K562 (cell line): ENCODE measurements around the gene TMEM131L. TPM values are rescaled to one million over a fixed set of nuclear protein-coding genes. Genes with fewer than 3 reads are reported as not detected.

Experiments used
- DMBX1 ChIP-seq: fragments of 250-450 bp; sonication (Bioruptor Pico); IDR thresholded peaks from 2 replicates; pipeline ENCODE4 v1.8.0; 2022; ENCODE audit warnings: inconsistent platforms, mild to moderate bottlenecking, moderate library complexity, borderline replicate concordance
- DPF2 ChIP-seq: fragments of 450-650 bp; IDR thresholded peaks from 2 replicates; pipeline ENCODE4 v1.6.1; 2016
- EZH2 ChIP-seq: IDR thresholded peaks from 2 replicates; pipeline ENCODE4 v1.6.1; 2012; ENCODE audit warnings: low read depth, mild to moderate bottlenecking, inconsistent platforms, low read length, borderline replicate concordance
- GATA2 ChIP-seq: sonication (generic); formaldehyde crosslinking; IDR thresholded peaks from 2 replicates; pipeline ENCODE4 v1.4.0; 2020; ENCODE audit warnings: mild to moderate bottlenecking, missing genetic modification reagents
- IRF1 ChIP-seq: sonication (generic); formaldehyde crosslinking; IDR thresholded peaks from 2 replicates; pipeline ENCODE4 v1.8.0; 2022; ENCODE audit warnings: missing genetic modification reagents, mild to moderate bottlenecking, borderline replicate concordance
- KHSRP ChIP-seq: fragments of 450-650 bp; IDR thresholded peaks from 2 replicates; pipeline ENCODE4 v1.6.1; 2017
- LARP7 ChIP-seq: fragments of 450-650 bp; IDR thresholded peaks from 2 replicates; pipeline ENCODE4 v1.6.1; 2016
- MEIS2 ChIP-seq: fragments of 450-650 bp; IDR thresholded peaks from 2 replicates; pipeline ENCODE4 v1.6.1; 2014; ENCODE audit warnings: mild to moderate bottlenecking; ENCODE audit not compliant: partially characterized antibody
- SETDB1 ChIP-seq: IDR thresholded peaks from one replicate; pipeline ENCODE4 v1.6.1; 2012; ENCODE audit warnings: low read length, control low read depth, inconsistent platforms
- SMC3 ChIP-seq: conservative IDR thresholded peaks from 2 replicates; pipeline ENCODE4 v1.6.1; 2011; ENCODE audit warnings: low read depth, low read length, improper control_type of control experiment; ENCODE audit not compliant: insufficient read depth
- SREBF2 ChIP-seq: sonication (generic); formaldehyde crosslinking; IDR thresholded peaks from 2 replicates; pipeline ENCODE4 v1.4.0; 2020; ENCODE audit warnings: mild to moderate bottlenecking, missing genetic modification reagents
- SRSF3 ChIP-seq: fragments of 200-400 bp; formaldehyde crosslinking; IDR thresholded peaks from 2 replicates; pipeline ENCODE4 v1.6.1; 2016; ENCODE audit warnings: mild to moderate bottlenecking, low read length, moderate library complexity; ENCODE audit not compliant: insufficient read depth
- TBL1XR1 ChIP-seq, 2 experiments: IDR thresholded peaks; 2 replicates each; pipeline ENCODE4 v1.6.1; 2012; ENCODE audit warnings: improper control_type of control experiment in 2 of 2, low read length in 2 of 2, mild to moderate bottlenecking in 1 of 2
- TEAD1 ChIP-seq, 2 experiments: fragments of 450-650 bp in 1 of 2; sonication (generic) in 1 of 2; formaldehyde crosslinking; IDR thresholded peaks; 2 replicates each; pipeline versions ENCODE4 v1.4.0 to v1.8.0; 2020 to 2022; ENCODE audit warnings: mild to moderate bottlenecking in 2 of 2, missing genetic modification reagents in 1 of 2
- U2AF1 ChIP-seq: fragments of 200-400 bp; formaldehyde crosslinking; optimal IDR thresholded peaks from 2 replicates; pipeline ENCODE3; 2017; ENCODE audit warnings: mild to moderate bottlenecking, low read depth, low read length, moderate library complexity
- ZBTB12 ChIP-seq: fragments of 250-450 bp; sonication (Bioruptor Pico); IDR thresholded peaks from 2 replicates; pipeline ENCODE4 v1.4.0; 2020
- ZNF134 ChIP-seq: fragments of 250-450 bp; sonication (Bioruptor Pico); conservative IDR thresholded peaks from 2 replicates; pipeline ENCODE4 v1.4.0; 2020
- ZNF41 ChIP-seq: fragments of 250-450 bp; sonication (Bioruptor Pico); conservative IDR thresholded peaks from 2 replicates; pipeline ENCODE4 v1.4.0; 2020; ENCODE audit warnings: mild to moderate bottlenecking
- ZNF444 ChIP-seq: fragments of 250-450 bp; sonication (Bioruptor Pico); IDR thresholded peaks from 2 replicates; pipeline ENCODE4 v1.4.0; 2020; ENCODE audit warnings: mild to moderate bottlenecking, moderate library complexity
- ZNF644 ChIP-seq: fragments of 200-800 bp; sonication (Bioruptor generic); IDR thresholded peaks from 2 replicates; pipeline ENCODE4 v1.6.1; 2016; ENCODE audit warnings: low read depth, missing genetic modification characterization, missing compliant biosample characterization
- ZNF655 ChIP-seq: fragments of 250-450 bp; sonication (Bioruptor Pico); IDR thresholded peaks from 2 replicates; pipeline ENCODE4 v1.5.0; 2021
- polyA plus RNA-seq, 8 experiments: library from polyadenylated mRNA; depleted of rRNA in 4 of 8; stranded (reverse) in 5 of 8; unstranded in 3 of 8; fragments of >200 nt; fragmentation: Nextera tagmentation in 2 of 8; fragmentation: Illumina TruSeq in 1 of 8; extraction: Ambion mirVana in 2 of 8; extraction: Trizol in 1 of 8; gene quantifications; 2 replicates each; pipeline versions ENCODE4 v1.2.1 to v1.2.3, GENCODE V29; 2011 to 2014; ENCODE audit warnings: inconsistent platforms in 1 of 8, missing spikeins in 1 of 8
- total RNA-seq, 7 experiments: library from RNA; depleted of rRNA in 6 of 7; stranded (reverse); fragments of >200 nt in 6 of 7; fragmentation: Illumina TruSeq in 2 of 7; extraction: Trizol in 2 of 7; gene quantifications; 2 replicates each; pipeline versions ENCODE4 v1.2.1 to v1.2.3, GENCODE V29; 2011 to 2021; ENCODE audit warnings: low replicate concordance in 1 of 7
- TF ChIP-seq, protein P1 (sequence below): sonication (generic); formaldehyde crosslinking; IDR thresholded peaks from 2 replicates; pipeline ENCODE4 v1.8.1; 2022; ENCODE audit warnings: missing genetic modification reagents
- TF ChIP-seq, protein P2 (sequence below): sonication (generic); formaldehyde crosslinking; IDR thresholded peaks from 2 replicates; pipeline ENCODE4 v1.8.1; 2023; ENCODE audit warnings: mild to moderate bottlenecking, missing genetic modification reagents

Gene TMEM131L
- total and polyA plus RNA-seq, 9 of the 15 experiments (the other 6 are each of a cell fraction or from before 2014, with no cell fraction given): 1.2 to 20.8 (median 12.9) TPM

GRCh38 chr4:153432965-153433753, 33.0 kb upstream of the TMEM131L start (continued):
- TF ChIP-seq IRF1 (CRISPR knock-in tag) (no peak), ZNF644 (peak; percentile 78; the same call in 1 of the 2 replicates), SRSF3 (no peak), TBL1XR1 (IDR thresholded peaks at IDR 0.05; ENCODE audit: low read length in 2 of 2) (peak in 1 of 2 experiments; percentile 33; a peak in 1 of 4 replicates), SETDB1 (no peak), DMBX1 (CRISPR knock-in tag) (peak; percentile 56; the same call in 1 of the 2 replicates), DPF2 (0 out of 2 replicates have a peak, but pooled peaks have one; percentile 51), MEIS2 (no peak), KHSRP (no peak), SMC3 (peak; percentile 84), EZH2 (no peak), GATA2 (CRISPR knock-in tag) (no peak), U2AF1 (no peak), ZNF134 (CRISPR knock-in tag) (no peak), ZNF444 (CRISPR knock-in tag) (no peak), TEAD1 (CRISPR knock-in tag; IDR thresholded peaks at IDR 0.05) (peak in 1 of 2 experiments; percentile 66; a peak in 1 of 4 replicates), ZNF655 (no peak), ZBTB12 (CRISPR knock-in tag) (no peak), LARP7 (no peak), ZNF41 (CRISPR knock-in tag) (no peak), SREBF2 (CRISPR knock-in tag) (no peak)
- TF ChIP-seq, protein P1, sequence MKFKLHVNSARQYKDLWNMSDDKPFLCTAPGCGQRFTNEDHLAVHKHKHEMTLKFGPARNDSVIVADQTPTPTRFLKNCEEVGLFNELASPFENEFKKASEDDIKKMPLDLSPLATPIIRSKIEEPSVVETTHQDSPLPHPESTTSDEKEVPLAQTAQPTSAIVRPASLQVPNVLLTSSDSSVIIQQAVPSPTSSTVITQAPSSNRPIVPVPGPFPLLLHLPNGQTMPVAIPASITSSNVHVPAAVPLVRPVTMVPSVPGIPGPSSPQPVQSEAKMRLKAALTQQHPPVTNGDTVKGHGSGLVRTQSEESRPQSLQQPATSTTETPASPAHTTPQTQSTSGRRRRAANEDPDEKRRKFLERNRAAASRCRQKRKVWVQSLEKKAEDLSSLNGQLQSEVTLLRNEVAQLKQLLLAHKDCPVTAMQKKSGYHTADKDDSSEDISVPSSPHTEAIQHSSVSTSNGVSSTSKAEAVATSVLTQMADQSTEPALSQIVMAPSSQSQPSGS (CRISPR knock-in tag): no peak
- TF ChIP-seq, protein P2, sequence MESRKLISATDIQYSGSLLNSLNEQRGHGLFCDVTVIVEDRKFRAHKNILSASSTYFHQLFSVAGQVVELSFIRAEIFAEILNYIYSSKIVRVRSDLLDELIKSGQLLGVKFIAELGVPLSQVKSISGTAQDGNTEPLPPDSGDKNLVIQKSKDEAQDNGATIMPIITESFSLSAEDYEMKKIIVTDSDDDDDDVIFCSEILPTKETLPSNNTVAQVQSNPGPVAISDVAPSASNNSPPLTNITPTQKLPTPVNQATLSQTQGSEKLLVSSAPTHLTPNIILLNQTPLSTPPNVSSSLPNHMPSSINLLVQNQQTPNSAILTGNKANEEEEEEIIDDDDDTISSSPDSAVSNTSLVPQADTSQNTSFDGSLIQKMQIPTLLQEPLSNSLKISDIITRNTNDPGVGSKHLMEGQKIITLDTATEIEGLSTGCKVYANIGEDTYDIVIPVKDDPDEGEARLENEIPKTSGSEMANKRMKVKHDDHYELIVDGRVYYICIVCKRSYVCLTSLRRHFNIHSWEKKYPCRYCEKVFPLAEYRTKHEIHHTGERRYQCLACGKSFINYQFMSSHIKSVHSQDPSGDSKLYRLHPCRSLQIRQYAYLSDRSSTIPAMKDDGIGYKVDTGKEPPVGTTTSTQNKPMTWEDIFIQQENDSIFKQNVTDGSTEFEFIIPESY (CRISPR knock-in tag): peak; percentile 88
